GM13977 (cell line): ENCODE measurements around the gene TMEM25.

Experiments
- DNase-seq: peaks from one replicate; pipeline ENCODE4 v3.0.0; 2012; ENCODE audit warnings: low spot score
- CTCF ChIP-seq: IDR thresholded peaks from 2 replicates; pipeline ENCODE4 v1.5.1; 2012; ENCODE audit warnings: mild to moderate bottlenecking, control low read depth; ENCODE audit not compliant: insufficient read depth; ENCODE audit errors: extremely low read depth, missing control alignments
- in situ Hi-C: fragments of 300-500 bp; cut with MboI; formaldehyde crosslinking; loops from one replicate; pipeline ENCODE4 v1.12.0; 2022; ENCODE audit warnings: low sequenced_read_pairs, low pct_unique_long_range_greater_than_20kb, mixed read lengths, inconsistent platforms; ENCODE audit not compliant: unreplicated experiment

Gene TMEM25

DNA sequence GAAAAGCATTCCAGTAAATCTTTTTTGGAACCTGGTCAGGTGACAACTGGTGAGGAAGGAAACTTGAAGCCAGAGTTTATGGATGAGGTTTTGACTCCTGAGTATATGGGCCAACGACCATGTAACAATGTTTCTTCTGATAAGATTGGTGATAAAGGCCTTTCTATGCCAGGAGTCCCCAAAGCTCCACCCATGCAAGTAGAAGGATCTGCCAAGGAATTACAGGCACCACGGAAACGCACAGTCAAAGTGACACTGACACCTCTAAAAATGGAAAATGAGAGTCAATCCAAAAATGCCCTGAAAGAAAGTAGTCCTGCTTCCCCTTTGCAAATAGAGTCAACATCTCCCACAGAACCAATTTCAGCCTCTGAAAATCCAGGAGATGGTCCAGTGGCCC is 27.8 kb upstream of the TMEM25 start:
- TF ChIP-seq CTCF: no peak
- in situ Hi-C loops: no loop called here

GRCh38 chr11:118511601-118512000 is 19.4 kb upstream of the TMEM25 start:
- DNase-seq: no peak
- TF ChIP-seq CTCF: no peak
- in situ Hi-C loops: no loop called here

More for the DNA sequence above, 27.8 kb upstream of the TMEM25 start:
- no peak for DNase-seq

- in situ Hi-C loops: no loop called here
- no peak for DNase-seq
- no peak for TF ChIP-seq CTCF
These were observed 16.9 kb upstream of the TMEM25 start for GRCh38 chr11:118514103-118514502.

DNA sequence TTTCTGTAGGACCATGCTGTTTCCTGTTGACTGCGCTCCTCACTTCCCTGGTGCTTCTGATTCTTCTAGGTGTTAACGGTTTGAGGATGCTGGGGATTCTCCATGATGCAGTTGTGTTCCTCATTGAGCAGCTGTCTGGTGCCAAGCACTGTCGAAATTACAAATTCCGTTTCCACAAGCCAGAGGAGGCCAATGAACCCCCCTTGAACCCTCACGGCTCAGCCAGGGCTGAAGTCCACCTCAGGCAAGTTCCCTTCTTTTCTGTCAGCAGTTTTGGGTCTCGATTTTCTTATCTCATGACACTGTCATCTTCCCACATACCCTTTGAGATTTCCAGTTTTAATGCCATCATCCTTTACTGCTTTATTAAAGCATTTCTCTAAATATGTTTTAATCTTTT is 11.4 kb upstream of the TMEM25 start:
- no peak for TF ChIP-seq CTCF
- in situ Hi-C loops: no loop called here
- DNase-seq: no peak

GRCh38 chr11:118521892-118522311 is 9.1 kb upstream of the TMEM25 start:
- in situ Hi-C loops: no loop called here
- TF ChIP-seq CTCF: no peak
- no peak for DNase-seq

- no peak for DNase-seq
- in situ Hi-C loops: no loop called here
These were observed 8.4 kb upstream of the TMEM25 start for GRCh38 chr11:118522571-118523072.

More at GRCh38 chr11:118522571-118523072, 8.4 kb upstream of the TMEM25 start:
- TF ChIP-seq CTCF: peak; percentile 18
